ENCODE measurements around the gene TMEM237.

DNA sequence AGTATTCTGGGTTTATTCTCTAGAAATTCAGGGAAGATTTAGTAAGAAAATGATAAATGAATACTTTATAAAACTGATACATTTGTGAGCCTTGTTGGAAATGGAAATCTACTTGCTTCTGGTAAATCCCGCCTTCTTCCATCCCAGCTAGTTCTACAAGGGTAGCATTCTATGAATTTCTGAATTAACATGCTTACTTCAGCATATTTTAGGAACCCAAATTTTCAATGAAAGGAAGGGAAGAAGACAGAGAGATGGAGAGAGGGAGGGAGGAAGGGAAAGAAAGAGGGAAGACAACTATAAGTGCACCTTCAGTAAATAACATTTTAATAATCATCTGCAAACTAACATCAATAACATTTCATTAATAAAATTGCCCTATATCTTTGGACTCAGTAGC, 26.6 kb upstream of the TMEM237 start:
- TF ChIP-seq CTCF (conservative IDR thresholded peaks at IDR 0.05; ENCODE audit: low read length): no peak
- no peak for TF ChIP-seq EZH2phosphoT487 (IDR thresholded peaks at IDR 0.05; ENCODE audit: borderline replicate concordance, low read depth, low read length)
